ENCODE data around the gene WNT7B.

DNA sequence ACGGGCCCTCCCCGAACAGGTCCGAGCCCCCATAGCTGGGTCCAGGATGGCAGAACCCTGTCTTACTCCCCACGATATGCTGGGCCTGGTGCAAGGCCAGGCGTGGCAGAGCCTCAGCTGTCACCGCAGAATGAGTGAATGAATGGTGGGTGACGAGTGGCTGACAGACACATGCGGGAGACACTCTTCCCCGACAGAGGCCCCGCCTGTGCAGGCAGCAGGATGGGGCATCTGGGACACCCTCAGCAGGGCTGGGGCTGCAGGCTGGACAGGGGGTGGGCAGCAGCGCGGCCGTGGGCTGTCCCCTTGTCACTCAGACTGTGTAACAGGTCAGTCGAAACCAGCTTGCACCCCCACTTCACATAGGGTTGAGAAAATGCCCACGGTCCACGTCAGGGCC is 18.0 kb downstream of the WNT7B start:
- TF ChIP-seq RFX5 (IDR thresholded peaks at IDR 0.05; ENCODE audit: low read length), result no peak
- TF ChIP-seq, protein P1, sequence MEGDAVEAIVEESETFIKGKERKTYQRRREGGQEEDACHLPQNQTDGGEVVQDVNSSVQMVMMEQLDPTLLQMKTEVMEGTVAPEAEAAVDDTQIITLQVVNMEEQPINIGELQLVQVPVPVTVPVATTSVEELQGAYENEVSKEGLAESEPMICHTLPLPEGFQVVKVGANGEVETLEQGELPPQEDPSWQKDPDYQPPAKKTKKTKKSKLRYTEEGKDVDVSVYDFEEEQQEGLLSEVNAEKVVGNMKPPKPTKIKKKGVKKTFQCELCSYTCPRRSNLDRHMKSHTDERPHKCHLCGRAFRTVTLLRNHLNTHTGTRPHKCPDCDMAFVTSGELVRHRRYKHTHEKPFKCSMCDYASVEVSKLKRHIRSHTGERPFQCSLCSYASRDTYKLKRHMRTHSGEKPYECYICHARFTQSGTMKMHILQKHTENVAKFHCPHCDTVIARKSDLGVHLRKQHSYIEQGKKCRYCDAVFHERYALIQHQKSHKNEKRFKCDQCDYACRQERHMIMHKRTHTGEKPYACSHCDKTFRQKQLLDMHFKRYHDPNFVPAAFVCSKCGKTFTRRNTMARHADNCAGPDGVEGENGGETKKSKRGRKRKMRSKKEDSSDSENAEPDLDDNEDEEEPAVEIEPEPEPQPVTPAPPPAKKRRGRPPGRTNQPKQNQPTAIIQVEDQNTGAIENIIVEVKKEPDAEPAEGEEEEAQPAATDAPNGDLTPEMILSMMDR (IDR thresholded peaks at IDR 0.05), result no peak
